CD4-positive, alpha-beta T cell treated with Interleukin-6 at 100 ng/mL for 8 hours (primary cell): ENCODE measurements around the gene OSBPL3.

ENCODE experiments used
- DNase-seq: peaks from one replicate; pipeline ENCODE4 v3.0.0-alpha.2; 2020; ENCODE audit warnings: mixed read lengths, low spot score

The OSBPL3 gene

GRCh38 chr7:24955313-24955712 is 24.7 kb downstream of the OSBPL3 start:
- DNase-seq: no peak

GRCh38 chr7:24952464-24952863 is 27.5 kb downstream of the OSBPL3 start:
- no peak for DNase-seq

GRCh38 chr7:24951441-24951980 is 28.5 kb downstream of the OSBPL3 start:
- DNase-seq: no peak

DNA sequence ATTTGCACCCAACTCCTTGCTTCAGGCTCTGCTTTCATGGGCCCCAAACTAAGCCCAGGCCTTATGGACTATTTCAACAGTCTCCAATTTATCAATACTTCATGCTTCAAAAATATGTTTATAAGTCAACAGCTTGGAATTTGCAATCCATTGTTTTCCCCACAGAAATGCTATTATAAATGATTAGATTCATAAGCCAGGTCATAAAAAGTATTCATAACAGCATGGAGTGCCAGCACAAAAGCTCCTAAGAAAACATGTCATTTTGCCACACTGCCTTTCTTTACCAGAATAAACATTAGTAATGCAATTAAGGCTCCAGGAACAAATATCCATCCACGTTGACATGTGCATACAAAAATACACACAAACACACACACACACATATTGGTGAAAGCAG is 30.1 kb downstream of the OSBPL3 start:
- no peak for DNase-seq

GRCh38 chr7:24948739-24949138 is 31.2 kb downstream of the OSBPL3 start:
- no peak for DNase-seq

DNA sequence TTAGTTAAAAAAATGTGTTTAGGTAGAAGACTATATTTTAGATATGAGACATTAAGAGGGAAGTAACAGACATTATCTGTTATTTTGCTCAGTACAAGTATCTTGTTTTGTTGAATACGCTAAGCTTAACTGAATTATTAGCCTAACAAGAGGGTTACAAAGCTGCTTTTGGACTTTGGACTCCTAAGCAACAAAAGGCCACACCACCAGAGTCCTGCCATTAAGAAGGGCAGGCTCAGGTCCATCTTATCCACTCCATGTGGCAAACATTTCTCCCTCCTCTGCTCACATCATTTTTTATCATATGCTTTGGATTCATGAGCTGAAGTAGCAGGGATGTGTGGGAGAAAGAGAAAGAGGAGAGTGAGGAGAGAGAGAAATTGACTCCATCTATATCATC is 33.5 kb downstream of the OSBPL3 start:
- no peak for DNase-seq

DNA sequence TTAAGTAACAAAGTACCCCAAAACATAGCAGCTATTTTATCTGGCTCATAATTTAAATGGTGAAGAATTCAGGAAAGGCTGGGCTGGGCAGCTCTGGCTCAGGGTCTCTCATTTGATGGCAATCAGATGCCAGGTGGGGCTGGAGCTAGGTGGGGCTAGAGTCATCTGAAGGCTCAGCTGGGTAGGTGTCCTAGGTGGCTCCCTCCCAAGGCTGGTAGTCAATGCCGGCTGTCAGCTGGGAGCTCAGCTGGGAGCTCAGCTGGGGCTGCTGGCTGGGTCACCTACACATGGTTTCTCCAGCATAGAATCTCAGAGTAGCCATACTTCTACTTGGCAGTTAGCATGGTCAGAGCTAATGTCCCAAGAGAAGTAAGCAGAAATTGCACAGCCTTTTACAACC is 34.1 kb downstream of the OSBPL3 start:
- no peak for DNase-seq

GRCh38 chr7:24943096-24943948 is 36.7 kb downstream of the OSBPL3 start:
- no peak for DNase-seq

DNA sequence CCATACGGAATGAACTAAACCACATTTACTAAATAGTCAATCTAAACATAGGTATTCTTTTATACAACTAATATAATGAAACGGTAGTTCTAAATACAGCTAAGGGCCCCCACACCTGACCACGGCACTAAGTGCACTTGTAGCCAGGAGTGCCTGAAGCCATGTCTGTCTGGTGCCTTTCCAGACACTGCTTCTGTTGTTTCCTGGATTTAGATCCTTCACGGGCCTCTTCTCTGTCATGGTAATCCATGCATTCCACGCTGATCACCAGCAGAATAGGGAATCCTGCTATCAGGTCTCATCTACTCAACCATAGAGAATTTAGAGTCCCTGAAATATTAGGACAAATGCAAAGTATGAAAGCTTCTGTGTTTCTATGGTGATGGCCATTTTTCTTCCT is 37.8 kb downstream of the OSBPL3 start:
- no peak for DNase-seq

GRCh38 chr7:24939416-24939815 is 40.6 kb downstream of the OSBPL3 start:
- no peak for DNase-seq

GRCh38 chr7:24936121-24936824 is 43.7 kb downstream of the OSBPL3 start:
- DNase-seq: no peak

DNA sequence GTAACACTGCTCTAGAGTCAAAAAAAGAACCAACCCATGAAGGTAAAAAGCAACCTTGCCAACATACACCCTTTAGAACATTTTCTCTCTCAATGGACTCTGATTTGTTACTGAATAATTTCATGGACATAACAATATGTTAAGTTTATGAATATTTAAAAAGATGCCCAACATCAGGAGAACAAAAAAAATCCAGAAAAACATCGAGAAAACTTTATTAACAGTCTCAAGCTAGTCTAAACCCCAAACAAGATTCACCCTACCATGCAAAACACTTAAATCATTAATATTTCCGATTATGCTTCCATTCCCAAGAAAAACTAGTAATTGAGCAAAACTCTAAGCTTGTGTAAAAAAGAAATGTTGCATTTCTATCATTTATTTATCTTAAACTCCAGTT is 46.7 kb downstream of the OSBPL3 start:
- no peak for DNase-seq

- DNase-seq: no peak
These were observed 47.2 kb downstream of the OSBPL3 start for GRCh38 chr7:24932815-24933214.

- no peak for DNase-seq
These were observed 47.6 kb downstream of the OSBPL3 start for GRCh38 chr7:24932389-24932788.

DNA sequence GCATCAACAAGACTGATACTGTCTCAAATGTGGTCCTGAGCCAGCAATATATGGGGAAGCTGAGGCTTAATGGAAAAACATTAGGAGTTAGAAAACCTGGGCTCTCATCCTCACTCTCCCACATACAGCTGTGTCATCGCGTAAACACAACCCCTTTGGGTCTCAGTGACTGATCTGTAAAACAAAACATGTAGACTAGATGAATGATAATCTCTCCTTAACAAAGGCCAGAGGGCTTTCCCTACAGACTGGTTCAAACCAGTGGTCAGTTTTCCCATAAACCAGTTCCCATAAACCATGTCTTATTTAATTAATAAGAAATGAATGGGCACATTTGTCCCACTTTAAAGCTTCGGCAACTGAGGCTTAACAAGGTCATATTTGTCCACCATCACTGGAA is 48.1 kb downstream of the OSBPL3 start:
- DNase-seq: no peak

- DNase-seq: no peak
These were observed 49.1 kb downstream of the OSBPL3 start for GRCh38 chr7:24930856-24931255.

- no peak for DNase-seq
These were observed 53.1 kb downstream of the OSBPL3 start for GRCh38 chr7:24926623-24927524.

GRCh38 chr7:24924375-24924774 is 55.6 kb downstream of the OSBPL3 start:
- no peak for DNase-seq

DNA sequence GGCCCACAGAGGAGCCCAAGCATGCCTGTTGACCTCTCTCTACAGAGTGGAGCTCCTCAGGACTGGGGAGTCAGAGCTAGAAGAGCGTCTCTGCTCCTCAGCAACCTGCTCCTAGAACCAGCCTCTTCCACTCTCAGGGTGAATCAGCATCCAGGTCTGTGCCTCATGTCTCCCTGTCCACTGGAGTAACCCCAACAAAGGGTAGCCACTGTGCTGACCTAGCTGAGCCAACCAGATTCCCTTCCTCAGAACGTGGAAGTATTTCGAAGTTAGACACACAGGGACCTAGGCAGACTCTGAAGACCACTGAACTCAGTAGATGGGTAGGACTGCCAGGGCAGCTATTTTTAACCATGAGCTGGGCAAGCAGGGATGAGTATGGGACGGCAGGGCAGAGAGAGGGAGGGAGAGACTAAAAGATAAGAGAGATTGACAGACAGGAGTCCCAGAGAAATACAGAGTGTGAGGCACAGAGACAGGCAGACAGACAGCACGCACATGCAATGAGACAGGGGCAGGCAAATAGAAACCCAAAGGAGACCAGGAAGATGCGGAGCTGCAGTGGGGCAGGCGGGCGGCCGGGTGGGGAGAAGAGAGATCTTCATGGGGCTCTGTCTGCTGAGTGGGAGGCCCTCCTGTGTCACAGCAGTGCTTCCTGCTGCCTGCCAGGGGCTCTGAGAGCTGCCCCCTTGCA is 56.7 kb downstream of the OSBPL3 start:
- DNase-seq: no peak

- no peak for DNase-seq
These were observed 57.7 kb downstream of the OSBPL3 start for GRCh38 chr7:24922099-24922773.

DNA sequence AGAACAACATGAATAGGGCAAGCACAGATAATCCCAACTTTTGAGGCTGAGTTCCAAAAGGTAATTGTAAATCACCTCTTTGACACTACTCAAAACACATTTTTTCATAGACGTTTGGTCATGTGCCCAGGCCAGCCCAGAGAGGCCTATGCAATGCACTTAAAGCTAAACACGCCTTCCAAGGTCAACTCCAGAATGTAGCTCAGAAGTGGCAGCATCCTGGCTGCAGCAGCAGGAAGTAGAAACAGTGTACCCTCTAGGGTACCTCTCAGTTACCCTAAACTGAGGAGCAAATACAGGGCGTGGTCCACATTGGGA is 58.7 kb downstream of the OSBPL3 start:
- no peak for DNase-seq
